Calu3 (cell line): Measurements from ENCODE around the gene SOWAHB. TPM values are rescaled to one million over a fixed set of nuclear protein-coding genes. Genes with fewer than 3 reads are reported as not detected.
"Not testable (repeated sequence)": the region's sequence is repeated elsewhere in the genome, so short reads cannot be mapped to it uniquely, and the experiment has no call there.

Experiments
- BruUV-seq: library from RNA; stranded (reverse); fragments of 400-500 nt; replicated peaks from 2 replicates; lab custom pipeline; 2021; lab: Mats Ljungman, UMichigan
- CTCF ChIA-PET: fragments of 300-600 bp; sonication (Branson Sonifier 250); formaldehyde crosslinking; loops from one replicate; lab custom pipeline; 2022; ENCODE audit warnings: antibody characterized with exemption; lab: Charles Lee
- DNase-seq: peaks from one replicate; pipeline ENCODE4 v3.0.0; 2022
- H3K27ac Mint-ChIP-seq: one replicate; pipeline ENCODE4 v1.8.0; 2022; ENCODE audit warnings: mixed read lengths; ENCODE audit not compliant: unreplicated experiment
- H3K27me3 Mint-ChIP-seq: one replicate; pipeline ENCODE4 v1.8.0; 2022; ENCODE audit warnings: mixed read lengths; ENCODE audit not compliant: unreplicated experiment
- H3K36me3 Mint-ChIP-seq: one replicate; pipeline ENCODE4 v1.8.0; 2022; ENCODE audit warnings: mild to moderate bottlenecking, moderate library complexity, mixed read lengths; ENCODE audit not compliant: insufficient read depth, unreplicated experiment
- H3K4me1 Mint-ChIP-seq: one replicate; pipeline ENCODE4 v1.8.0; 2022; ENCODE audit warnings: mild to moderate bottlenecking, low read depth, mixed read lengths; ENCODE audit not compliant: unreplicated experiment
- H3K4me3 Mint-ChIP-seq: one replicate; pipeline ENCODE4 v1.8.0; 2022; ENCODE audit warnings: mild to moderate bottlenecking, low read depth, moderate library complexity, mixed read lengths; ENCODE audit not compliant: unreplicated experiment
- H3K9me3 Mint-ChIP-seq: one replicate; pipeline ENCODE4 v1.8.0; 2022; ENCODE audit warnings: low read depth, mixed read lengths; ENCODE audit not compliant: unreplicated experiment
- intact Hi-C: fragments of 100-400 bp; cut with micrococcal nuclease; formaldehyde crosslinking; loops from one replicate; pipeline ENCODE4 v1.10.0; 2022; ENCODE audit not compliant: unreplicated experiment
- total RNA-seq: library from RNA; stranded (reverse); gene quantifications from 2 replicates; pipeline ENCODE4 v1.2.3, GENCODE V29; 2022
- TF ChIP-seq, protein P1 (sequence below): fragments of 200-600 bp; IDR thresholded peaks from one replicate; pipeline ENCODE4 v1.8.0; 2022; ENCODE audit warnings: antibody characterized with exemption; ENCODE audit not compliant: unreplicated experiment

The SOWAHB gene
- total RNA-seq, 1 experiment from 2014 or later = 3.7 TPM

DNA sequence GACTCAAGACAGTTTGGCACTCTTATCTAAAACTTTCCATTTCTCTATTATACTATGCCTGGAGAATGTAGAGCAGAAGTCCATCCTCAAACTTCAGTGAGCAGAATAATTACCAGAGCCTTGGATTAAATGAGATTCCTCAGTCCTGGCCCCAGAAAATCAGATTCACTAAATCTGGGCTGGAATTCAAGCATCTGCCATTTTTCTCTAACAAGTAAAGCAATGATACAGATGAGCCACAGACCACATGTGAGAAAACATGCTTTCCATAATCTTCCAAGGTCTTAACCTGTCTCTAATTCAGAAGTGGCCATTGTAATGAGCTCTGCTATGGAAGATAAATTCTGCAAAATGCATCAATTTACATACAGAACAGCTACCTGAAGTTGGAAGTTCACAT, 25.4 kb downstream of the SOWAHB start:
- TF ChIP-seq, protein P1, sequence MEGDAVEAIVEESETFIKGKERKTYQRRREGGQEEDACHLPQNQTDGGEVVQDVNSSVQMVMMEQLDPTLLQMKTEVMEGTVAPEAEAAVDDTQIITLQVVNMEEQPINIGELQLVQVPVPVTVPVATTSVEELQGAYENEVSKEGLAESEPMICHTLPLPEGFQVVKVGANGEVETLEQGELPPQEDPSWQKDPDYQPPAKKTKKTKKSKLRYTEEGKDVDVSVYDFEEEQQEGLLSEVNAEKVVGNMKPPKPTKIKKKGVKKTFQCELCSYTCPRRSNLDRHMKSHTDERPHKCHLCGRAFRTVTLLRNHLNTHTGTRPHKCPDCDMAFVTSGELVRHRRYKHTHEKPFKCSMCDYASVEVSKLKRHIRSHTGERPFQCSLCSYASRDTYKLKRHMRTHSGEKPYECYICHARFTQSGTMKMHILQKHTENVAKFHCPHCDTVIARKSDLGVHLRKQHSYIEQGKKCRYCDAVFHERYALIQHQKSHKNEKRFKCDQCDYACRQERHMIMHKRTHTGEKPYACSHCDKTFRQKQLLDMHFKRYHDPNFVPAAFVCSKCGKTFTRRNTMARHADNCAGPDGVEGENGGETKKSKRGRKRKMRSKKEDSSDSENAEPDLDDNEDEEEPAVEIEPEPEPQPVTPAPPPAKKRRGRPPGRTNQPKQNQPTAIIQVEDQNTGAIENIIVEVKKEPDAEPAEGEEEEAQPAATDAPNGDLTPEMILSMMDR = no peak
- Mint-ChIP-seq H3K27me3 (no peaks in the 10 kb centered on the region), H3K4me3 (no peak overlapping the region), H3K4me1 (peaks cover 7% of the 10 kb centered on the region), H3K36me3 (no peaks in the 10 kb centered on the region), H3K9me3 (no peaks in the 10 kb centered on the region), H3K27ac (no peak overlapping the region)
- CTCF ChIA-PET = no interaction called here
- BruUV-seq = no TSS peak
- DNase-seq = no peak
- intact Hi-C loops = no loop called here

DNA sequence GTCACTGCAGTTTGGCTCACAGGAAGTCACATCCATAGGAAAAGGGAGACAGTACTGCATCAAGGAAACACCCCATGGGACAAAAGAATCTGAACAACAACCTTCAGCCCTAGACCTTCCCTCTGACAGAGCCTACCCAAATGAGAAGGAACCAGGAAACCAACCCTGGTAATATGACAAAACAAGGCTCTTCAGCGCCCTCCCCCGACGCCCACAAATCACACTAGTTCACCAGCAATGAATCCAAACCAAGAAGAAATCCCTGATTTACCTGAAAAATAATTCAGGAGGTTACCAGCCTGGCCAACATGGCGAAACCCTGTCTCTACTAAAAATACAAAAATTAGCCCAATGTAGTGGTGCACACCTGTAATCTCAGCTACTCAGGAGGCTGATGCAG, 29.2 kb downstream of the SOWAHB start:
- H3K9me3 Mint-ChIP-seq, H3K36me3 Mint-ChIP-seq, intact Hi-C loops, BruUV-seq, DNase-seq, H3K27me3 Mint-ChIP-seq, H3K27ac Mint-ChIP-seq, CTCF ChIA-PET, H3K4me3 Mint-ChIP-seq: not testable (repeated sequence)
- H3K4me1 Mint-ChIP-seq = peaks cover 10% of the 10 kb centered on the region

DNA sequence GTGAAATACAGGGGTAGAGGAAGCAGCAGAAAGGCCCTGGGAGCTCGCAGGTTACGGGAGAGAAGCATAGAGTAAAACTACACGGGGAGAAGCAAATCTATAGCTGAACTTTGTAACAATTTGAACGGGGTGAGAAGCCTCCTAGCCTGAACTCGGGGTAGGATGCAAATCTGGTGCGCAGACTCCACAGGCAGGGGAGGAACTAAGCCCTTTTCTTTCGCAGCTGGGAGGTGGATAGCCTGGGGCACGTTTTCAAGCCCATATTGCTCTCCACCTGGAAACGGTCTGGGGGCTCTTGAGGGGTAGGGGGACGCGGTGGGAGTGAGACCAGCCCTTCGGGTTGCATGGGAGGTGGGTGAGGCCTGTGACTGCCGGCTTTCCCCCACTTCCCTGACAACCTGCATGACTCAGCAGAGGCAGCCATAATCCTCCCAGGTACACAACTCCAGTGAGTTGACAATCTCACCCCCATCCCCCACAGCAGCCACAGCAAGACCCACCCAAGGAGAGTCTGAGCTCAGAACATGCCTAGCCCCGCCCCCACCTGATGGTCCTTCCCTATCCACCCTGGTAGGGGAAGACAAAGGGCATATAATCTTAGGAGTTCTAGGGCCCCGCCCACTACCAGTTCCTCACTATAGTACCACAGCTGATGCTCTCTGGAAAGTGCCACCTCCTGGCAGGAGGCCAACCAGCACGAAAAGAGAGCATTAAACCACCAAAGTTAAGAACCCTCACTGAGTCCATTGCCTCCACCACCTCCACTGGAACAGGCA, 29.9 kb downstream of the SOWAHB start:
- Mint-ChIP-seq H3K4me3 (no peak overlapping the region), H3K27ac (peak overlapping the region; percentile 52), H3K9me3 (no peaks in the 10 kb centered on the region), H3K4me1 (peaks cover 10% of the 10 kb centered on the region), H3K36me3 (no peaks in the 10 kb centered on the region), H3K27me3 (no peaks in the 10 kb centered on the region)
- BruUV-seq = no TSS peak
- no peak for DNase-seq
- CTCF ChIA-PET = no interaction called here
- TF ChIP-seq, protein P1 = no peak
- intact Hi-C loops = no loop called here

DNA sequence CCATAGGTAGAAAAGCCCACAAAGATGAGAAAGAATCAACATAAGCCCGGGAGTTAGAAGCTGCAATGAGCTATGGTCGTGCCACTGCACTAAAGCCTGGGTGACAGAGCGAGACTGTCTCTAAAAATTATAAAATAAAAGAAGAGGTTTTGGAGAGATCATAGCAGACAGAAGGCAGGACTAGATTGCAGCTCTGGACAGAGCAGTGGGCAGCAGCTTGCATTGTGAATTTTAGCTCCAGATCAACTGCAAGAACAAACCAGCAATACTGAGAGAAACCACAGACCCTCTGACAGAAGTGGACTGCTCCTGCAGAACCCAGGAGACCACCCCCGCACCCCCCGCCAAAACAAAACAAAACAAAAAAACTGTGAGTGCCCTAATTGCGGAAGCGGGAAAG, 30.6 kb downstream of the SOWAHB start:
- TF ChIP-seq, protein P1 = no peak
- BruUV-seq = no TSS peak
- no peaks in the 10 kb centered on the region for H3K27me3 Mint-ChIP-seq
- no peaks in the 10 kb centered on the region for H3K9me3 Mint-ChIP-seq
- peaks cover 10% of the 10 kb centered on the region for H3K4me1 Mint-ChIP-seq
- CTCF ChIA-PET = no interaction called here
- H3K4me3 Mint-ChIP-seq = no peak overlapping the region
- intact Hi-C loops = no loop called here
- peak overlapping the region; percentile 52 for H3K27ac Mint-ChIP-seq
- no peaks in the 10 kb centered on the region for H3K36me3 Mint-ChIP-seq
- DNase-seq = no peak

DNA sequence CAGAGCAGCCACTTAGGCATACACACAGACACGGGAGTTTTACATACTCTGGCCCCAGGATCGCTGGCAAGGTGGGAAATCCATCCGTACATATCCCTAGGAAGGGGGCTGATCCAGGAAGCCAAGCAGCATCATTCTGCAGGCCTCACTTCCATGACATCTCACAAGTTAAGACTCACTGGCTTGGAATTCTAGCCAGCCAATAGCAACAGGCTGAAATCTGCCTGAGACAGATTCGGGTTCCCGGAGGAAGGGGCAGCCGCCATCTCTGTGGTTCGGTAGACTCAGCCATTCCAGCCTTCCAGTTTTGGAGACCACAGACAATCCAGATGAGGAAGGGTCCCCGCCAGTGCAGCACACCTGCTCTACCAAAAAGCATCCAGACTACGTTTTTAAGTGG, 31.3 kb downstream of the SOWAHB start:
- no peaks in the 10 kb centered on the region for H3K27me3 Mint-ChIP-seq
- no peak overlapping the region for H3K27ac Mint-ChIP-seq
- no peaks in the 10 kb centered on the region for H3K9me3 Mint-ChIP-seq
- BruUV-seq = no TSS peak
- no peak overlapping the region for H3K4me3 Mint-ChIP-seq
- intact Hi-C loops = no loop called here
- TF ChIP-seq, protein P1 = no peak
- DNase-seq = no peak
- CTCF ChIA-PET = no interaction called here
- H3K4me1 Mint-ChIP-seq = peaks cover 10% of the 10 kb centered on the region
- no peaks in the 10 kb centered on the region for H3K36me3 Mint-ChIP-seq
